Regular cardiac myocyte (primary cell): ENCODE results near the gene ATG14. TPM values are rescaled to one million over a fixed set of nuclear protein-coding genes. Genes with fewer than 3 reads are reported as not detected.

Source experiments
- total RNA-seq: library from RNA; depleted of rRNA; stranded (reverse); fragments of >200 nt; gene quantifications from 2 replicates; pipeline ENCODE4 v1.2.3, GENCODE V29; 2014

ATG14 gene
- total RNA-seq: 9.0 and 21.4 TPM in 2 replicates

GRCh38 chr14:55411426-55412389, at the start of gene ATG14:
ATG14 (minus strand) TSS chr14:55411830; CDS start chr14:55411822, 8 bp downstream.

GRCh38 chr14:55440385-55440784, 28.8 kb upstream of the ATG14 start, which contains the start of gene TBPL2:
TBPL2 (minus strand) TSS chr14:55440616; CDS start chr14:55440449, 167 bp downstream.

Other genes starting within 250 kb of the ATG14 start
- gene DLGAP5, start 220.2 kb downstream of the ATG14 start, total RNA-seq: 7.0 and 53.7 TPM in 2 replicates
- gene FBXO34, start 140.4 kb downstream of the ATG14 start, total RNA-seq: 23.7 and 26.8 TPM in 2 replicates
- not detected in 2 replicates for gene TBPL2, start 28.8 kb upstream of the ATG14 start, total RNA-seq
- 184 and 190 TPM in 2 replicates for gene KTN1, start 168.4 kb upstream of the ATG14 start, total RNA-seq